NB4 (cell line): ENCODE measurements around the gene COL17A1.

Source experiments
- DNase-seq: peaks from one replicate; pipeline ENCODE4 v3.0.0; 2010; ENCODE audit warnings: low read depth
- H3K4me3 ChIP-seq: one replicate; pipeline ENCODE4 v1.5.1; 2011; ENCODE audit warnings: mild to moderate bottlenecking, low read depth, low read length, moderate library complexity
- CTCF ChIP-seq: IDR thresholded peaks from one replicate; pipeline ENCODE4 v1.5.1; 2012; ENCODE audit warnings: low read depth, low read length
- MAX ChIP-seq: IDR thresholded peaks from 2 replicates; pipeline ENCODE4 v1.6.1; 2011; ENCODE audit warnings: low read depth, low read length
- MYC ChIP-seq: IDR thresholded peaks from 2 replicates; pipeline ENCODE4 v1.6.1; 2011; ENCODE audit warnings: low read depth, low read length
- POLR2A ChIP-seq: IDR thresholded peaks from 2 replicates; pipeline ENCODE4 v1.6.1; 2011; ENCODE audit warnings: mild to moderate bottlenecking; ENCODE audit not compliant: insufficient read length; ENCODE audit errors: extremely low read depth

COL17A1 gene

GRCh38 chr10:104036518-104037260, 49.0 kb downstream of the COL17A1 start:
- no peak for DNase-seq
- H3K4me3 ChIP-seq: no peak overlapping the region
- TF ChIP-seq MYC (no peak), MAX (no peak), POLR2A (no peak), CTCF (no peak)

- TF ChIP-seq POLR2A: no peak
- no peak for DNase-seq
- H3K4me3 ChIP-seq: no peak overlapping the region
Observed at GRCh38 chr10:104036069-104036384, 49.7 kb downstream of the COL17A1 start.

DNA sequence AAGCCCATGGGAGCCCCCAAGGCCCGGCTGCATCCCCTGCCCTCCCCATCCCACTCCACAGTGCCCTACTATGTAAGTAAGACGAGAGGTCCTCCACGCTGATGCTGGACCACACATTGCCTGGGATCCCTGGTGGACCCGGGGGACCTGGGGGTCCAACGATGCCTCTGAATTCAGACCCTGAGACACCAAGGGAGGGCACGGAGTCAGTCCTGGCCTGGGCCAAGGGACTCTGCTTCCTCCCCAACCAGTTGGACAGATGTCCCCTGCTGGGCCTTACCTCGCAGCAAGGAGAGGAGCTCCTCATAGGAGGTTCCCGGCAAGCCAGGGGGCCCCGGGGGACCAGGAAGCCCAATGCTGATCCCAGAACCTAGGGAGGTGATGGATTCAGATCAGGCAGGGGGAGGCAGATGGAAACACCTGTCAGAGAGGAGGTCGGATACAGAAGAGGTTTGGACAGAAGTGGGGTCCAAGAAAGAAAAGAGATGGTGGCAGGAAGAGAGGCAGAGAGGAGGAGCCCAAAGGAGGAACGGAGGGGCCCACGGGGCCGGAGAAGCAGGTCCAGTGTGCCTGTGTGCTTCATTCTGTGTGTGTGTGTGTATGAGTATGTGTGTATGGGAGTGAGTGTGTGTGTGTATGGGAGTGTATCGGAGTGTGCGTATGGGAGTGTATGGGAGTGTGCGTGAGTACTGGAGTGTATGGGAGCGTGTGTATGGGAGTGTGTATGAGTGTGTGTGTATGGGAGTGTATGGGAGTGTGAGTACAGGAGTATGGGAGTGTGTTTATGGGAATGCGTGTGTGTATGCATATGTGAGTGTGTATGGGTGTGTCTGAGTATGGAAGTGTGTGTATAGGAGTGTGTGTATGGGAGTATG, 50.2 kb downstream of the COL17A1 start:
- no peak for TF ChIP-seq MYC
- no peak for TF ChIP-seq CTCF
- no peak for TF ChIP-seq POLR2A
- TF ChIP-seq MAX: no peak
- H3K4me3 ChIP-seq: no peak overlapping the region
- DNase-seq: no peak

DNA sequence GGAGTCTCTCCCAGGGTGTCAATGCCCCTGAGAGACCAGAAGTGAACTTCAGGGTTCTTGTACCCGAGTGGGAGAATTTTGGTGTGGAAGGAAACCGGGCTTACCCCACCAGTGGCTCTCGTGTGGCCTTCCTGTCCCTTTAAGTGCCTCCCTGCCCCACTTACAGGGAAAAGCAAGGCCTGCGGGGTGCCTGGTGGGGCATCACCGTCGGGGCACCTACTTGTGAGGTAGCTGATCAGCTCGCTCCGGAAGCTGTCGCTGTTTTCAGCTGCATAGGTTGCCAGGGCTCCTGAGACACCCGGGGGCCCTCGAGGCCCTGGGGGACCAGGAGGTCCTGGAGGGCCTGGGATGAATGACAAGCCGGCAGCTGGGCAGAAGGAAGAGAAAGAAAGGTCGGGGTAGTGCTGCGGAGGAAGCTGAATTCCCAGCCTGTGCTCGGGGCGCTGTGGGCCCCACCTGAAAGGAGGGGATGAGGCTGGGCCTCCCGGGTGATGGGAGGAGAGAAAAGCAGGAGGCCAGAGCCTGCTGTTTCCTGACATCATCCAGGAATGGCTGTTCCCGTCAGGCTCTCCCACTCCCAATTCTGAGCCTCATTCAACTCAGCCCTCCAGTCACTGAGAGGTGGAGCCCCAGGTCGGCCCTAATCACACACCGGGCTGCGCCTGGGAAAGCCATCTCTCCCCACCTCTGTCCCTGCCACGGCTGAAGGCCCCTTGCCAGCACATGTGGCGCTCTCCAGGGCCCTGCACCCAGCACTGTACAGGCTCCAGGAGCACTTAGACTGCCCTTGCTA, 51.1 kb downstream of the COL17A1 start:
- H3K4me3 ChIP-seq: no peak overlapping the region
- TF ChIP-seq POLR2A (no peak), CTCF (no peak), MYC (no peak), MAX (no peak)
- DNase-seq: no peak

GRCh38 chr10:104033966-104034365, 51.7 kb downstream of the COL17A1 start:
- no peak overlapping the region for H3K4me3 ChIP-seq
- DNase-seq: peak; percentile 30
- TF ChIP-seq POLR2A (no peak), CTCF (no peak), MAX (no peak), MYC (no peak)

DNA sequence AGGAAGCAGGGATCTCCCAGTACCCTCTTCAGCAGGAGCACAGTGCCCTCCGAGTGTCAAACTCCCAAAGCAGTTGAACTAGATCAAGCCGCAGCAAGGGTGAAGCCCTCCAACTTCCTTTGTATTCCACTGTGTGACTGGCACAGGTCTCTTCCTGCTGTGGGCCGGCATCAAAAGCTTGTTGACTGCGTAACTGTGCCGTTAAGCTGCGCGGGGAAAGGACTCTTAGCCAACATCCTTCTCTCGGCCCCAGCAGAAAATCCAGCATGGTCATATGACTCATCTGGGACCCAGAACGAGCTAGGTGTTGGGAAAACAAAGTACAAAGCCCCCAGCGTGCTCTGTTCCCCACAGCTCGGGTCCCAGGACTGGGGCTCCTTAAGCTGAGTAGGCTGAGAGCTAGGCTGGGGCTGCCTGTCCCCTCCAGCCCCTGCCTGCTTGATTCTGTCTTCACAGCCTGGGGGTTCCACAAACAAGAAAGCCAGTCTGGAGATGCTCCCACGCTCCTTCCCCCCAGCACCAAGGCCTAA, 52.2 kb downstream of the COL17A1 start:
- no peak overlapping the region for H3K4me3 ChIP-seq
- no peak for TF ChIP-seq MAX
- DNase-seq: peak; percentile 39
